ENCODE measurements around the gene HES7.

The HES7 gene

DNA sequence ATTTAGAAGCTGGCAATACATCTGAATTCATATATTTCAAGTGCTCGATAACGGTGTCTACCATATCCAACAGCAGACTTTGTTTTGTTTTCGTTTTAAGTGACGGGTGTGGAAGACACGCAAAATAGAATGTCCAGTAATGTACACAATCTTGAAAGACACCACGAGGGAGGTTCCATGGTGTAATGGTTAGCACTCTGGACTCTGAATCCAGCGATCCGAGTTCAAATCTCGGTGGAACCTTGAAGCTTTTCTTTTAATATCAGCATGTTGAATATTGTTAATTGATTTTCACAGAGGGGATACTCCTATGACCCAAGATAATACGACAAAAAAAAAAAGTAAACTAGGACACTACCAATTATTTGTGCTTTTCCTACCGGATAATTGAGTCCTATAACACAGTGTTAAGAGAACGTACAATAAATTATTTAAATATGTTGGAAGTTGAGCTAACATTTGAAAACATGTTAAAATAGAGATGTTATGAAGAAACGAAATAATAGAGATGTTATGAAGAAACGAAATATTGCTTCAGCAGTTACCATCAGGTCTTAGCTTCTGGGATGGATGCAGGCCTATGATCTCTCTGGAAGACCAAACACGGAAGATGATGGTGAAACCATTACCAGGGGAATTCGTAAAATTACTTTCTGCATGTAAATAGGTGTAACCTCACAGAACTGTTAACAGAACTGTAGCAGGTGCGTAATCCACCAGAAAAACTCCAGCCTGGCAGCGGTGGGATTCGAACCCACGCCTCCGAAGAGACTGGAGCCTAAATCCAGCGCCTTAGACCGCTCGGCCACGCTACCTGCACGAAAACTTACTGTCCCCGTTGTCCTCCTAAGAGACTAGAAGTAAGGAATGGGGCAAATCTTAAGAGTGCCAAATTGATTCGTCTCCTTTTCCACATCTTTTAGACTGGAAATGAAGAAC is 4.1 kb downstream of the HES7 start:
- peak overlapping the region; percentile 68 for H3K4me3 ChIP-seq (replicated peaks; ENCODE audit: low read depth, low read length)
- H3K27me3 ChIP-seq (replicated peaks; ENCODE audit: control insufficient read depth, insufficient read depth, low read length): peaks cover 3% of the 10 kb centered on the region
- DNase-seq (ENCODE audit: extremely low read depth, insufficient read length): peak; percentile 85

GRCh38 chr17:8118769-8119580 is 4.9 kb downstream of the HES7 start:
- TF ChIP-seq, protein P1, sequence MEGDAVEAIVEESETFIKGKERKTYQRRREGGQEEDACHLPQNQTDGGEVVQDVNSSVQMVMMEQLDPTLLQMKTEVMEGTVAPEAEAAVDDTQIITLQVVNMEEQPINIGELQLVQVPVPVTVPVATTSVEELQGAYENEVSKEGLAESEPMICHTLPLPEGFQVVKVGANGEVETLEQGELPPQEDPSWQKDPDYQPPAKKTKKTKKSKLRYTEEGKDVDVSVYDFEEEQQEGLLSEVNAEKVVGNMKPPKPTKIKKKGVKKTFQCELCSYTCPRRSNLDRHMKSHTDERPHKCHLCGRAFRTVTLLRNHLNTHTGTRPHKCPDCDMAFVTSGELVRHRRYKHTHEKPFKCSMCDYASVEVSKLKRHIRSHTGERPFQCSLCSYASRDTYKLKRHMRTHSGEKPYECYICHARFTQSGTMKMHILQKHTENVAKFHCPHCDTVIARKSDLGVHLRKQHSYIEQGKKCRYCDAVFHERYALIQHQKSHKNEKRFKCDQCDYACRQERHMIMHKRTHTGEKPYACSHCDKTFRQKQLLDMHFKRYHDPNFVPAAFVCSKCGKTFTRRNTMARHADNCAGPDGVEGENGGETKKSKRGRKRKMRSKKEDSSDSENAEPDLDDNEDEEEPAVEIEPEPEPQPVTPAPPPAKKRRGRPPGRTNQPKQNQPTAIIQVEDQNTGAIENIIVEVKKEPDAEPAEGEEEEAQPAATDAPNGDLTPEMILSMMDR (IDR thresholded peaks at IDR 0.05; ENCODE audit: insufficient read depth, low read length, poor library complexity, severe bottlenecking): peak; percentile 99
- DNase-seq (ENCODE audit: extremely low read depth, insufficient read length): peak; percentile 91
- H3K27me3 ChIP-seq (replicated peaks; ENCODE audit: control insufficient read depth, insufficient read depth, low read length): peaks cover 3% of the 10 kb centered on the region
- H3K36me3 ChIP-seq (ENCODE audit: control insufficient read depth, insufficient read depth, low read length): no peaks in the 10 kb centered on the region
- peak overlapping the region; percentile 60 for H3K4me3 ChIP-seq (replicated peaks; ENCODE audit: low read depth, low read length)

More for the DNA sequence above, 4.1 kb downstream of the HES7 start:
- TF ChIP-seq, protein P1 (IDR thresholded peaks at IDR 0.05; ENCODE audit: insufficient read depth, low read length, poor library complexity, severe bottlenecking): no peak
- no peaks in the 10 kb centered on the region for H3K36me3 ChIP-seq (ENCODE audit: control insufficient read depth, insufficient read depth, low read length)

- no peaks in the 10 kb centered on the region for H3K36me3 ChIP-seq (ENCODE audit: control insufficient read depth, insufficient read depth, low read length)
- DNase-seq (ENCODE audit: extremely low read depth, insufficient read length): no peak
- peak within 1 kb of the TSS; percentile 60 for H3K4me3 ChIP-seq (replicated peaks; ENCODE audit: low read depth, low read length)
- H3K27me3 ChIP-seq (replicated peaks; ENCODE audit: control insufficient read depth, insufficient read depth, low read length): peaks cover 3% of the 10 kb centered on the region
- TF ChIP-seq, protein P1 (IDR thresholded peaks at IDR 0.05; ENCODE audit: insufficient read depth, low read length, poor library complexity, severe bottlenecking): no peak
Measured at GRCh38 chr17:8117980-8118768, 5.7 kb downstream of the HES7 start, which contains the start of gene ALOXE3. TSS of gene ALOXE3 (minus strand) at chr17:8118514. CDS start at chr17:8117990, 524 bp downstream.

DNA sequence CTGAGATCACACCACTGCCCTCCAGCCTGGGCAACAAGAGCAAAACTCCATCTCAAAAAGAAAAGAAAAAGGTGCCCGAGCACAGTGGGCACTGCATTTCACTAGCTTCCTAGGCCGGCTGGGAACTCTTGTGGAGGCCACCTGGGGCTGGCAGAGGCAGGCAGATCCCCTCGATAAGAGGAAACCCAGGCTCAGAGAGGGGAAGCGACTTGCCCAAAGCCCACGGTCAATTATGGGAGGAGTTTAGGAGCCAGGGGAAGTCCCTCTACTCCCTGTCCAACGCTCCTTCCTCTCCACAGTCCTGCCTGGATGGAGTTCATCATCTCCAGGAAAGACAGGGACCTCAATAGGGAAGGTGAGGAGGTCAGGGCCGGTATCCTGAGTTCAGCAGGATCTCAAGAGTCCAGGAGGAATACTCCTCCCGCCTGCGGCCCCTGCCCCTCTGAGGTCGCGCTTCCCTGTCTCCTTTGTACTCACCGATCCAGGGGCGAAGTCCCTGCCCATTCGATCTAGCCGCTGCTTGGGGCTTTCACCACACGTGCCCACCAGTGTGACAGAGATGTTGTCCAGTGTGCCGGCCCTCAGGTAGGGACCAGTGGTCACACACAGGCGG is 6.4 kb downstream of the HES7 start:
- H3K36me3 ChIP-seq (ENCODE audit: control insufficient read depth, insufficient read depth, low read length): no peaks in the 10 kb centered on the region
- TF ChIP-seq, protein P1 (IDR thresholded peaks at IDR 0.05; ENCODE audit: insufficient read depth, low read length, poor library complexity, severe bottlenecking): no peak
- no peak for DNase-seq (ENCODE audit: extremely low read depth, insufficient read length)
- H3K4me3 ChIP-seq (replicated peaks; ENCODE audit: low read depth, low read length): no peak overlapping the region; the same call in 1 of the 2 replicates
- peaks cover 3% of the 10 kb centered on the region for H3K27me3 ChIP-seq (replicated peaks; ENCODE audit: control insufficient read depth, insufficient read depth, low read length)

GRCh38 chr17:8116776-8117175 is 7.1 kb downstream of the HES7 start:
- TF ChIP-seq, protein P1 (IDR thresholded peaks at IDR 0.05; ENCODE audit: insufficient read depth, low read length, poor library complexity, severe bottlenecking): no peak
- H3K27me3 ChIP-seq (replicated peaks; ENCODE audit: control insufficient read depth, insufficient read depth, low read length): peaks cover 3% of the 10 kb centered on the region
- DNase-seq (ENCODE audit: extremely low read depth, insufficient read length): no peak
- H3K36me3 ChIP-seq (ENCODE audit: control insufficient read depth, insufficient read depth, low read length): no peaks in the 10 kb centered on the region
- H3K4me3 ChIP-seq (replicated peaks; ENCODE audit: low read depth, low read length): no peak overlapping the region
